Duodenal mucosa (tissue), 2 donors: ENCODE results near the gene EFHD2.

Experiments used
- H3K27ac ChIP-seq: one replicate; pipeline ENCODE4 v1.7.0; 2013; ENCODE audit warnings: low read depth, low read length
- H3K27me3 ChIP-seq, 2 donors: one replicate each; pipeline ENCODE4 v1.7.0; 2013; ENCODE audit warnings: low read length in 2 of 2, control low read depth in 1 of 2; ENCODE audit not compliant: insufficient read depth in 2 of 2, control insufficient read depth in 1 of 2
- H3K36me3 ChIP-seq, 2 donors: one replicate each; pipeline ENCODE4 v1.7.0; 2013; ENCODE audit warnings: low read length in 2 of 2, control low read depth in 1 of 2; ENCODE audit not compliant: insufficient read depth in 2 of 2, control insufficient read depth in 1 of 2
- H3K4me1 ChIP-seq, 2 donors: one replicate each; pipeline ENCODE4 v1.7.0; 2013; ENCODE audit warnings: low read length in 2 of 2, control low read depth in 1 of 2; ENCODE audit not compliant: insufficient read depth in 2 of 2, control insufficient read depth in 1 of 2
- H3K4me3 ChIP-seq, 2 donors: one replicate each; pipeline ENCODE4 v1.7.0; 2013; ENCODE audit warnings: low read length in 2 of 2, low read depth in 1 of 2
- H3K9ac ChIP-seq, 2 donors: one replicate each; pipeline ENCODE4 v1.7.0; 2013; ENCODE audit warnings: low read length in 2 of 2, low read depth in 1 of 2
- H3K9me3 ChIP-seq, 2 donors: one replicate each; pipeline ENCODE4 v1.7.0; 2013; ENCODE audit warnings: low read length in 2 of 2, control low read depth in 1 of 2; ENCODE audit not compliant: control insufficient read depth in 1 of 2

The EFHD2 gene

DNA sequence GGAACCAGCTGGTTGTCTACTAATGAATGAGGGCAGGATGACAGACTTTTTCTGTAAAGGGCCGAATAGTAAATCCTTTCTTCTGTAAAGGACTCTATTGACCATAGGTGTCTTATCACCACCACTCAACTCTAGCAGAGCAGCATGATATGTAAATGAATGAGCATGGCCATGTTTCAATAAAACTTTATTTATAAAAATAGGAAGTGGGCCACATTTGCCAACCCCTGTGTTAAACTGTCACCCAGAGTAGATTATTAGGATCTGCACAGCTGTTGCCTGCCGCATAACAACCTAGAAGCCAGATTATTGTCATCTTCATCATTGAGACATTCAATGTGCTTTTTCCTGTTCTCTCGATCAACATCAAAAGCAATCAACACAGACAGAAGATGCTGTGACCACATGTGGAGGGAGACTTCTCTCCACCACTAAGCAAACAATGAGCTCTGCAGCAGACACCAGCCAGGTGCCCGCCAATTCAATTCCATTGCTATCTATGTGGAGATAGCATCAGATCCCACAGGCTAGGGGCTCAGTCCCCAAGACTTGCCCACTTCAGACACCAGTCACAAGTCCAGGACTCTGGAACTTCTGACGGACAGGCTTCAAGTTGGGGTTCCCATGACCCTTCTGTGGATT is 6.8 kb upstream of the EFHD2 start:
- Histone ChIP-seq H3K9ac (no peak overlapping the region), H3K27me3 (no peaks in the 10 kb centered on the region), H3K9me3 (peaks cover 4 to 8% of the 10 kb centered on the region in 2 donors), H3K4me1 (no peaks in the 10 kb centered on the region), H3K27ac (no peak overlapping the region), H3K36me3 (no peaks in the 10 kb centered on the region), H3K4me3 (no peak overlapping the region)

DNA sequence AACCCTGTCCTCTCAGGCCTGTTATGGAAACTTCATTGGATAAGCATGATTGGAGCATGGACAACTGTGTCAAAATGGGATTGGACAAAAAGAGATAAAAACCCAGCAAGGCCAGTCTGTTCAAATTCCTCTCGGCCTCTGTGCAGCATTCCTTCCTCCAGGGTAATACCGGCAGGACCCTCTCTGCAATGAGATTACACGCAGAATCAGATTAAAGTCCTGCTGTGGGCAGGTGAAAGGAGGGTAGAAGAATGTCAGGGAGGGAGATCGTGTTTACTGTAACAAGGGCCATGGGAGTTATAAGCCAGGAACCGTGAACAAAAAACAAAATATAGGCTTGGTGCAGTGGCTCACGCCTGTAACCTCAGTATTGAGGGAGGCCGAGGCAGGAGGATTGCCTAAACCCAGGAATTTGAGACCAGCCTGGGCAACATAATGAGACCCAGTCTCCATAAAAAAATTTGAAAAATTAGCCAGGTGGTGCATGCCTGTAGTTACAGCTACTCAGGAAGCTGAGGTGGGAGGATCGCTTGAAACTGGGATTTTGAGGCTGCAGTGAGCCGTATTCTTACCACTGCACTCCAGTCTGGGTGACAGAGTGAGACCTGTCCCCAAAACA is 5.6 kb upstream of the EFHD2 start:
- Histone ChIP-seq H3K4me1 (peaks cover 0 to 1% of the 10 kb centered on the region in 2 donors), H3K4me3 (no peak overlapping the region), H3K9me3 (peaks cover 4 to 8% of the 10 kb centered on the region in 2 donors), H3K36me3 (no peaks in the 10 kb centered on the region), H3K9ac (no peak overlapping the region), H3K27me3 (no peaks in the 10 kb centered on the region), H3K27ac (no peak overlapping the region)

DNA sequence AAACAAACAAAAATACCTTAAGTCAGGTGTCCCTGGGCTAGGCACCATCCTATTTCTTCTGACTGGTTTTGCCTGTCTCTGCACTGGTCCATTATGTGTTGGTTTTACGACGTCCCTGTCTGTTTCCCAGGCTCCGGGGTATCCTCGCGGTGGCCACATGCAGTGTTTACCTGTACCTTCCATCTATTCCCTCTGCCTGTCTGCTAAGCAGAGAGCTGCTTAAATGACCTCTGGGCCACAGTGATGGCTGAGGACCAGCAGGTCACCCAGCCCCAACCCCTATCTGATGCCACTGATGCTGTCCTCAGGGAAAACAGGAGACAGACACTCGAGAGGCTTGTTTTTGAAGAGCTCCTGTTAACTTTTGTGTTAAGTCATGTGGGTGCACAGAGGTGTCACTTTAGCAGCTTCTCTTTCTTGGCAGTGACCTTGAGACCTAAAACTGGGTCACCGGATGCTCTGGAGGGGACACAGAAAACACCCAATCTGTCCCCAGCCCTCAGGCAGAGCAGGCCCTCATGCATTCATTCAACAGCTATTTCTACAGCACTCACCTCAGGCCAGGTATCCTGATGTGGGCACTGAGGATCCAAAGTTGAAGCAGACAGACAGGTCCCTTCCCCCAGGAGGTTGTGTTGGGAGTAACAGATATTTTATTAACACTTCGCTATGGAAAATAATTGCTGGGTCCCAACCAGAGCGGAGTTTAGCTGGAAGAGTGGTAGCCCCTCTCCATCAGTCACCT is 4.4 kb upstream of the EFHD2 start:
- no peak overlapping the region for H3K9ac ChIP-seq
- H3K27ac ChIP-seq, result no peak overlapping the region
- H3K9me3 ChIP-seq, result no peaks in the 10 kb centered on the region
- H3K4me1 ChIP-seq, result peaks cover 0 to 4% of the 10 kb centered on the region in 2 donors
- H3K36me3 ChIP-seq, result no peaks in the 10 kb centered on the region
- no peak overlapping the region for H3K4me3 ChIP-seq
- H3K27me3 ChIP-seq, result no peaks in the 10 kb centered on the region

DNA sequence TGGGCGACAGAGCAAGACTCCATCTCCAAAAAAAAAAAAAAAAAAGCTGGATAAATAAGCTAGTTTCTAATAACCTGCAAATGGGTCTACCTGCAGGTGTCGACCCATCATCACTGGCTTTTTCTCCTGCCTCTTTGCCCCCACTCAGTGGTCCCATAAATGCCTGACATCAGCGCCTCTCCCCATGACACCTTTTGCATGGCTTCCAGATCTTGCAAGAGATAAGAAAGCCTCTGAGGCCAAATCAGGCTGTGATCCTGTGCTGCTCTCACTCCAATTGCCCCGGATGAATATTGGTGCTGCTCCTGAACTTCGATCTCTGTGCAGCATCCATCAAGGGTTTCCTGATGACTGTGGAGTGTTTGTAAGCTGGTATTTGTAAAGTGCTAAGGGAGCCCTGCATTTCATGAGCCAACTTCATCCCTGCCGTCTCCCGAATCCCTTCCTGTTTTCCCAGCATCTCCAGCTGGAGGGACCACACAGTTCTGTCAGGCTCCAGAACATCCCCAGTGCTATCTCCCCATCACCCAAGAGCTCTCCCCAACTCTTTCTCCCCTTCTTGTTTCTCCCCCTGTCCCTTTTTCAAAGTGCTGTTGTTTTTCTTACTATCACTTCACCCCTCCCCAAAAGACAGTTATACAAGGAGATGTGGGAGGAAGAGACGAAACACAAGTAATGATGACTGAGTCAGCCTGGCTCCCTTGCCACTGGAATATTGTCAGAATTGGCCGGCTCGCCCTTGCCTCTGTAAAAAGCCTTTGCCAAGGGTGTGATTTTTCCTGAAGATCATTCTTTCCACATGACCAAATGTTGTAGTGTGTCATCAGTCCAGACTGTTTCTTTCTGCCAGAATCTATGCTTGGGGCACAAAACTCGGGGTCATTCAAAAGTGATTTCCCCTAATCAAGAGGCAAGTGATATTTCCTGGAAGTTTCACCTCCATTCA is 2.8 kb upstream of the EFHD2 start:
- Histone ChIP-seq H3K9me3 (no peaks in the 10 kb centered on the region), H3K4me1 (peaks cover 0 to 10% of the 10 kb centered on the region in 2 donors), H3K4me3 (no peak overlapping the region), H3K27me3 (no peaks in the 10 kb centered on the region), H3K36me3 (no peaks in the 10 kb centered on the region), H3K9ac (no peak overlapping the region), H3K27ac (no peak overlapping the region)

DNA sequence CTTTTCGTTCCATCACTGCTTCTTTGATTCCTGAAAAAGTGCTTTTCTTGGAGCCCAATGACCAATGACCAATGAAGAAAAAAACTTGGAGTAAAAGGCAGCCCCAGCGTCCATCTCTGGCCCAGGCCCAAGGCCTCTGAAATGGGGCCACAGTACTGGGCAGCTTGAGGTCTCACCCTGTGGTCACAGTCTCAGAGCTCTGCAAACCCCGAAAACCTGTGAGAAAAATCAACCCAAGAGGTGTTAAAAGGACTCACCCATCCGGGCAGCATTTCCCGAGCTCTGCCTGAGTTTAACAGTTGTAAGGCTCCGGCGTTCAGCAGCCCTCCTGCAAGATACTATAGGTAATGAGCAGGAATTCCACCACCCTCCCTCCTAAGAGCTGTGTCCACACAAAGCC is 2.1 kb upstream of the EFHD2 start:
- H3K9me3 ChIP-seq, result no peaks in the 10 kb centered on the region
- H3K27ac ChIP-seq, result no peak overlapping the region
- H3K4me1 ChIP-seq, result peaks cover 6 to 16% of the 10 kb centered on the region in 2 donors
- H3K9ac ChIP-seq, result no peak overlapping the region
- H3K27me3 ChIP-seq, result no peaks in the 10 kb centered on the region
- H3K36me3 ChIP-seq, result no peaks in the 10 kb centered on the region
- H3K4me3 ChIP-seq, result no peak overlapping the region

DNA sequence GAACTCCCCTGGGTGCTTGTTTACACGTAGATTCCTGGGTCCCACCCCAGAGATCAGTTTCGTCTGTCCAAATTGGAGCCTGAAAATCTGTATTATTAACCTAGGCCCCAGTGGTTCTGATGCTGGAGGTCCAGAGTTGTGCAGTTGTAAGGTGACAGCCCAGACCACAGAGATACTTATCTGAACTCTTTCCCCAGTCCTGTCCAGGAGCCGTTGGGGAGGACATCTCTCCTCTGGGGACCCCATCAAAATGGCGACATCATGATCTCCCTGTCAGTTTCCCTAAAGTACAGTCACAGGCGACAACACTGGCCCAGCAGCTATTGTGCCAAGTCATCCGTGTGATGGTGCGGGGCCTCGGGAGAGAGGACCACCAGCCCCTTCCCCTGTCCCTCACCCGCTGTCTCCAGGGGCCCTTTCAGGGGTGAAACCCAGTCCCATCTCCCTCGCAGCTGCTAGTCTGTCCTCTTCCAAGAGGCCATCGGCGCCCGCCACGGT is 749 bp upstream of the EFHD2 start:
- peak overlapping the region; percentile 59 for H3K9ac ChIP-seq
- no peak overlapping the region for H3K27ac ChIP-seq
- peaks cover 19 to 29% of the 10 kb centered on the region in 2 donors for H3K4me1 ChIP-seq
- H3K27me3 ChIP-seq, result no peaks in the 10 kb centered on the region
- peaks cover 0 to under 1% of the 10 kb centered on the region in 2 donors for H3K36me3 ChIP-seq
- peak overlapping the region; percentile 68 to 85 for H3K4me3 ChIP-seq
- H3K9me3 ChIP-seq, result no peaks in the 10 kb centered on the region

DNA sequence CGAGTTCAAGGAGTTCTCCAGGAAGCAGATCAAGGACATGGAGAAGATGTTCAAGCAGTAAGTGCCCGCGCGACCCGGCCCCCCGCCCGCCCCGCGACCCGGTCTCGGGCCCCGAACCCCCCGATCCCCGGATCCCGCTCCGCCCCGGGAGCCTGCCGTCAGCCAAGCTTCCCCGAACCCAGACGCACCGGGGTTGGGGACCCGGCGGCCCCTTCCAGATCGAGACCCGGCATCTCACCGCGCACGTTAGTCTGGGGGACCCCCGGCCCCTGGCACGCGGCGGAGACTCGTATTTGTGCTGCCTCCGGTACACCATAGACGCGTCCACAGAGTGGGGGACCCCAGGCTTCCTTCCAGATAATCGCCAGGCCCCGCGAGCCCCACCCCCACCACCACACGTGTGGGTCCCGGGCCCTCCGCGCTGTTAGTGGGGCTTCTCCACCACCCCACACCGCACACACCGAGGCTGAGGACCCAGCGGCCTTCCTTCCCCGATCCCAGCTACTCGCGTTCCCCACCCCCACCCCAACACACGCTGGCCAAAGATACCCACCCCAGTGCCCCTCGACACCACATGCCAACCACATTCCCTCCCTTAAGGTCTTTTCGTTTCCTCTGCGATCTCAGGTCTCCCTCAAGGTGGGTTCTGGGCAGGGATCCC is 665 bp downstream of the EFHD2 start:
- Histone ChIP-seq H3K9ac (peak overlapping the region; percentile 90 to 98), H3K27me3 (no peaks in the 10 kb centered on the region), H3K4me3 (peak overlapping the region; percentile 85 to 96), H3K4me1 (peaks cover 33 to 44% of the 10 kb centered on the region in 2 donors), H3K27ac (peak overlapping the region; percentile 72), H3K36me3 (peaks cover 0 to 8% of the 10 kb centered on the region in 2 donors), H3K9me3 (no peaks in the 10 kb centered on the region)

DNA sequence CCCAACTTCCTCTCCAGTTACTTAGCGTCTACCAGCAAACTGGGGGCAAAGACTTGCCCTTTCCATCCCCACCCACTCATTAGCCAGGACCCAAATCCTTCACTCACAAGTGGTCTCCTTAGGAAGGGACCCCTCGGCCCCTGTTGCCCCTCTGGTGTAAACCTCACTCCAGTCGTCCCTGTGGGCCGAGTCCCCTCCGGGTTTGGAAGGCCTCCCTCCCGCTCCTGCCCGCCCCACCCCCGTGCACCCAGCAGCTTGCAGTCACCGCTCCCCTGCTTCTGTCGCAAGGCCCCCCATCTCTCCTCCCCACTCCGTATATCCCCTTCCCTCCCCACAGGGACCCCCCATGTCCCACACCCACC is 1.2 kb downstream of the EFHD2 start:
- H3K9ac ChIP-seq, result peak overlapping the region; percentile 90 to 98
- H3K27ac ChIP-seq, result peak overlapping the region; percentile 72
- H3K27me3 ChIP-seq, result no peaks in the 10 kb centered on the region
- H3K9me3 ChIP-seq, result no peaks in the 10 kb centered on the region
- peaks cover 38 to 49% of the 10 kb centered on the region in 2 donors for H3K4me1 ChIP-seq
- H3K36me3 ChIP-seq, result peaks cover 0 to 8% of the 10 kb centered on the region in 2 donors
- H3K4me3 ChIP-seq, result peak overlapping the region; percentile 85 to 96

DNA sequence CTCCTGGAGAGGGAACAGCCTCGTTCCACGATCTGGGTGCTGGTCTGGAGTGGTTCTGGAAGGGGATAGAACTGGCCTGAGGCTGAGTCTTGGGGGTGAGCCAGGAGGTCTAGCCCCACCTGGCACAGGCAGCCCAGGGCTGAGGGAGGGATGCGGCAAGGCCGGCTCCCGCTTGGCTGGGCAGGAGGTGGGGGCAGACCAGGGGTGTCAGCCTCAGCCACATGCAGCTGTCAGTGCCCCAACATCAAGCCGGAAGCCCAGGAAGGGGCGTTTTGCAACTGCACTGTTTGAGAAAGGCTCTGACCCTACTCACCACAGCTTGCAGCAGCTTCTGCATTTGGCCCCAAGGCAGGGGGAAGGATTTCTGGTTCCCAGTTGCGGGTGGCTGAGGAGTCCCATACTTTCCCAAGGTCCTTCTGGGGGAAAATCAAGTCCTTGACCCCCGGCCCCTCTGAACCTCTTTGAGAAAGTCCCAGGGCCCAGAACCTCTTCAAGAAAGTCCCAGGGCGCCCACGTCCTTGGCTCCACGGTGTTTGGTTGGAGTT is 2.0 kb downstream of the EFHD2 start:
- peaks cover 0 to 8% of the 10 kb centered on the region in 2 donors for H3K36me3 ChIP-seq
- H3K4me1 ChIP-seq, result peaks cover 46 to 57% of the 10 kb centered on the region in 2 donors
- no peaks in the 10 kb centered on the region for H3K9me3 ChIP-seq
- H3K27ac ChIP-seq, result peak overlapping the region; percentile 69
- H3K4me3 ChIP-seq, result peak overlapping the region; percentile 85 to 96
- H3K27me3 ChIP-seq, result no peaks in the 10 kb centered on the region
- peak overlapping the region; percentile 90 to 98 for H3K9ac ChIP-seq
